GM19438 (cell line): ENCODE data around the gene PLEKHH1.

Experiments
- ATAC-seq: cut with Tn5 transposase; IDR thresholded peaks from one replicate; pipeline ENCODE4 v1.9.1; 2021; ENCODE audit warnings: low read depth; ENCODE audit not compliant: unreplicated experiment

The PLEKHH1 gene

DNA sequence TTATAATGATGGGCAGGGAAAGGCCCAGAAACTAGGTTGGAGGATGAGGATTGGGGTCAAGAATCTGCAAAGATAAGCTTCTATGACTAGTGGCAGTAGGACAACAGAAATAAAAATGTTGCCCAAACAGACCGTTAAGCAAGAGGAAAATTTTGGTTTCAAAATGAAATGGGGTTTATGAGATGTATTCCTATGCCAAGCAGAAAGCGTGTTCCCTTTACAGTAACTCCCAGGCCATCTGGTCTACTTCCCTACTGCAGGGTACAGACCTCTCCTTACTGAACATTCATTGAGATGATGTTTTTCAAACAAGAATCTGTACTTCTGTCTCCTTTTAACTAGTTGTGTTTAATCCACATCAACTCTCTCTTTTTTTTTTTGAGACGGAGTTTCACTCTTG, 24.1 kb upstream of the PLEKHH1 start:
- ATAC-seq: no peak

GRCh38 chr14:67510121-67510520, 23.0 kb upstream of the PLEKHH1 start:
- ATAC-seq: no peak

GRCh38 chr14:67510836-67511235, 22.3 kb upstream of the PLEKHH1 start:
- ATAC-seq: no peak

- ATAC-seq: no peak
These were observed 20.4 kb upstream of the PLEKHH1 start for GRCh38 chr14:67512463-67513310.

- peak; percentile 48 for ATAC-seq
These were observed 19.4 kb upstream of the PLEKHH1 start for GRCh38 chr14:67513631-67514108.

GRCh38 chr14:67514203-67514607, 18.9 kb upstream of the PLEKHH1 start:
- ATAC-seq: no peak

DNA sequence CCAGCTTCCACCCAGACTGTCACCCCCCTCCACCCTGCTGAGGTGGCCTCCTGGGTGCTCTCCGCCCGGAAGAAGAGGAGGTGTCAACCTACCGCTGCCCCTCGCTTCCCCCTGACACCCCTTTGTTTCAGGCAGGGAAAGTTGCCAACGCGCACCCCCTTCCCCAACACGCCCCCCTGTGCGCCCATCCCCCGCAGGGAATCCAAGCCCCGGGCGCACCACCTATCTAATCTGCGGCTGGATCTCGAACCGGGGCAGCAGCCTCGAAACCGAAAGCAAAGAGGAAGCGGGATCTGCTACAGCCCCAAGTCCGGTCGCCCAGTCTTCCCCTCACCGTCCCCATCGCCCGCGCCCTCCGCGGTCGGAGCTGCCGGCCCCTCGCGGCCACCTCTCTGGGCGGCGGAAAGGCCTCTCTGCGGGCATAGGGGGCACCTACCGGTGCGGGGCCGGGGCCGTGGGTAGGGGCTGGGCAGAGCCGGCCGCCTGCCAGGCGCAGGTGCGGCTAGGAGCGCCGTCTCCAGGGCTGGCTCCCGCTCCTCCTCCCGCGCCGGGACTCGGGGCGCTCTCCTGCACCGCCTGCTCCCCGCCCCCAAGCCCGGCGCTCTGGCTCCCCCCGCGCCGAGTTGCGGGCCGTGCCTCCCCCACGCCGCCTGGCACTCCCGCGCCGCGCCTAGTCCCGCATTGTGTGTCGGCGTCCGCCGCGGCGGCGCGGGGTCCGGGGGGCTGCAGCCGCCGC, 18.3 kb upstream of the PLEKHH1 start:
- peak; percentile 42 for ATAC-seq

DNA sequence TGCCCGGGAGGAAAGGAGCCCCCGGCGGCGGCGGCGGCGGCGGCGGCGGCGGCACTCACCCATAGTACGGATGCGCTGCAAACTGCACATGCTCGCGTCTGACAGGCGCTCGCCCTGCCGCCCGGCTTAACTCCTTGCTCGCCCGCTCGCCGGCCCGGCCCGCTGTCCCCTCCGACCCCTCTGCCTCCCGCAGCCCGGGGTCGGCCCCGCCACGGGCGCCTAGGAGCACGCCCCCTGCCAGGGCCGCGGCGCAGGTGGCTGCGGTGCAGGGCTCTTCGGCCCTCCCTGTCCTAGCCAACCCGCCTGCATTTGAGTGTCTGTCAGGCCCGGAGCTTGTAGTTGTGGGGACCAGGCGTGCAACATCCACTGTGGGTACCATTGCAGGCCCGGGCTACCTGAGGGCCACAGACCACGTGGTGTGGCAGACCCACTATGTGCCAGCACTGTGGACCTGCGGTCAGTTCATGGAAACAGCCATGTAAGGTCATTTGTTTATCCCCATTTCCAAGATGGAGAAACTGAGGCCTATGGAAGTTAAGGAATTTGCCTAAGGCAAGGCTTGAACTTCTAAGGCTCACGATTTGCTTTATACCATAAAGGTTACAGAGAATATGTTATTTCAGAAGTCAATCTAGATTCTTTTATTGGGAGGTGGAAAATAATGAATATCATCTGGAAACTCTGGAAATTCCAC, 17.6 kb upstream of the PLEKHH1 start:
- peak; percentile 36 for ATAC-seq

DNA sequence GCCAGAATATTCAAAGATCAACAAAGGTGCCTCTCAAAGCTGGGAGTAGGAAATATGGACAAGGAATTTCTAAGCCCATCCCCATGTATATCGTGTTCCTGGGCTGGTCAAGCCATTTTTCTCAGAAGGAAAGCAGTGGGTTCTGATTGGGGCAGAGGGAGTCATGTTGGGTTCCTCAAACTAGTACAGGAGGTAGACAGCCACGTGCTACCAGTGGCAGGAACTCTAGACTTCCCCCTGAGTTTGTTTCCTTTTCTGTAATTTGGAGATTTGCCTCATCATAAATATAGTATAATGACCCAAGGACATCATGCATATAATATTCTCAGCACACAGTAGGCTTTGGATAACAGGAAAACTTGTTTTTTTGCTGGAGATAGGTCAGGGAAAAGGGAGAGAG, 16.4 kb upstream of the PLEKHH1 start:
- no peak for ATAC-seq

DNA sequence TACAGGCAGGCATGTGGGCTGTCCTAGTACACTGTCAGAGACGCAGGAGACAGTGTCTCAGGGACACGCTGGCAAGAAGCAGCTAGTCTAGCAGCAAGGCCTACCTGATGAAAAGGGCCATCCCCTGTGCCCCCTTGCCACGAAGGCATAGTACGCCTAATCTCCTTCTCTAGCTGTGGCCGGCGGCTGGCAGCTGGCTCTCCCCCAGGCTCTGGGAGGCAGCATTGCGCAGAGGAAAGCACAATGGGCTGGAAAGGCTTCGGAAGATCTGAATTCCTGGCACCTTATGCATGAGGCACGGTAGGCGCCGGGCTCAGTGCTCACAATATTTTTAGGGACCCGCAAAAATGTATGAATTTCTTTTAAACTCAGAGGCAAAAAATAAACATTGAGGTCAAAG, 16.0 kb upstream of the PLEKHH1 start:
- no peak for ATAC-seq

DNA sequence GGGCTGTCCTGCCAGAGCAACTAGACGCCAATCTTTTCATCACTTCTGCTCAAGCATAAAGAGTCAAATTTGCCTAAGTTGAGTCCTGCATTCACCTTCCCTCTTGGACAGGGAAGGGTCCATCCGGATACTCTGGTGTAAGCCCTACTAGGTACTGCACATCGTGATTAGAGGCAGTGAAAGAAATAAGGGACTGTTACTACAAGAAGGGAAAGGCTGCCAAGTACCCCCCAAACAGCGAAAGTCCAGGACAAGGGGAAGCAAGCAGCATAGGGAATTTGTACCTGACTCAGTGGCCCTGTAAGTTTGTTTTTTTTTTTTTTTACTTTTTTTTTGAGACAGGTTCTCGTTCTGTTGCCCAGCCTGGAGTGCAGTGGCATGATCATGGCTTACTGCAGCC, 13.7 kb upstream of the PLEKHH1 start:
- no peak for ATAC-seq

DNA sequence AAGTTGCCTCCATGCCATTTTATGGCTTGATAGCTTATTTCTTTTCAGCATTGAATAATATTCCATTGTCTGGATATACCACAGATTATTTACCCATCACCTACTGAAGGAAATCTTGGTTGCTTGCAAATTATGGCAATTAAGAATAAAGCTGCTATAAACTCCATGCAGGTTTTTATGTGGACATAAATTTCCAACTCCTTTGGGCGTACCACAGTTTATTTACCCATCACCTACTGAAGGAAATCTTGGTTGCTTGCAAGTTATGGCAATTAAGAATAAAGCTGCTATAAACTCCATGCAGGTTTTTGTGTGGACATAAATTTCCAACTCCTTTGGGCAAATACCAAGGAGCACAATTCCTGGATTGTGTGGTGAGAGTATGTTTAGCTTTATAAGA, 12.6 kb upstream of the PLEKHH1 start:
- no peak for ATAC-seq

GRCh38 chr14:67522270-67522669, 10.8 kb upstream of the PLEKHH1 start:
- ATAC-seq: no peak

DNA sequence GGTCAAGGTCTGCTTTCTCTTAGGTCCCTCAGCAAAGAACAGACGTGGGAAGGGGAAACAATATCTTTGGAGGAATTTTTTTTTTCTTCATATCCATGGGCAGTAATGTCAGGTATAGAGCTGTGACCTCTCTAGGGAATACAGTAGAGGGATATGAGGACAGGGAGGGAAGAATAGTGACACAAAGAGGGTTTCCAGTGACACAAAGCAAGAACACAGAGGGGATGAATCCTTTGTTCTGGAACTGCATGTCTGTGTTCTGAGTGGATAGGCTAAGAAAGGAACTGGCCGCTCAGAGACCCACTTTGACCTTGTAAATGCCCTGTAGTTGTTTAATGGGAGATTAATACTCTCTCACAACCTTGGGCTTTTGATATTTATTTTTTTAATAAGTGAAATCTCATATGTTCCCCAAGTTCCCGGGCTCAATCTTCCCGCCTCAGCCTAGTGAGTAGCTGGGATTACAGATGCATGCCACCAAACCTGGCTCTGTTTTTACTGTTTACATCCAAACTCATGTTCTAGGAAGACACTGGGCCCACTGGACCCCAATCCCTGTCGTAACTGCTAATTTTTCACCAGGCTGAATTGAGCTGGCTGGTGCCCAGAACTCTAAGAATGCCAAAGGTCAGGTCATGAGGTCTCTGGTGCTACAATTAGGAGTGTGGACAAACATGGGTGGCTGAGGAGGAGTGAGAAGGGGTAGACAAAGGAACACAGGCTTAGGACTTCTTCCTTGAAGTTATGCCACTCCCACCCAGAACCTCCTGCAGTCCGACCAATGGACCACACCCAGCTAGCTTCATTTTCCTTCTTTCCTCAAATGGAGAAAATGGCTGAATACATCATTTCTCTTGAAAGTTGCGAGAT, 9.1 kb upstream of the PLEKHH1 start:
- no peak for ATAC-seq

- ATAC-seq: no peak
These were observed 8.5 kb upstream of the PLEKHH1 start for GRCh38 chr14:67524634-67524963.

GRCh38 chr14:67525389-67525788, 7.7 kb upstream of the PLEKHH1 start:
- ATAC-seq: no peak

DNA sequence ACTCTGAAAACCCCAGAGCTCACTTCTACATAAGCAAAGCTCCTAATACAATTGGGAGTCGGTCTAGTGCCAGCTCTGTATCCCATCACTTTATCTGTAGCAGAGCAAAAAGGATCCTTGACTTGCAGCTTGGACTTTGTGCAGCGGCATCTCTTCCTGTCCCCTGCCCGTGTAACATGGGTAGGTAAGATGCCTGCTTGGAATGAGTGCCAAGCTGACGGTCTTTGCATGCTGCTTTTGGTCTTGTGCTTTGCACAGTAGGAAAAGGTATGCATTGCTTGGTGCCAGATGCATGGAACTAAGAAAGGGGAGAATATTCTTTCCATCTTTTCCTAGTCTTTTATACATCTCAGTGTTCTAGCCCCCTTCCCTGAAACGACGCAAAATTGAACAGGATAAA, 6.9 kb upstream of the PLEKHH1 start:
- no peak for ATAC-seq

DNA sequence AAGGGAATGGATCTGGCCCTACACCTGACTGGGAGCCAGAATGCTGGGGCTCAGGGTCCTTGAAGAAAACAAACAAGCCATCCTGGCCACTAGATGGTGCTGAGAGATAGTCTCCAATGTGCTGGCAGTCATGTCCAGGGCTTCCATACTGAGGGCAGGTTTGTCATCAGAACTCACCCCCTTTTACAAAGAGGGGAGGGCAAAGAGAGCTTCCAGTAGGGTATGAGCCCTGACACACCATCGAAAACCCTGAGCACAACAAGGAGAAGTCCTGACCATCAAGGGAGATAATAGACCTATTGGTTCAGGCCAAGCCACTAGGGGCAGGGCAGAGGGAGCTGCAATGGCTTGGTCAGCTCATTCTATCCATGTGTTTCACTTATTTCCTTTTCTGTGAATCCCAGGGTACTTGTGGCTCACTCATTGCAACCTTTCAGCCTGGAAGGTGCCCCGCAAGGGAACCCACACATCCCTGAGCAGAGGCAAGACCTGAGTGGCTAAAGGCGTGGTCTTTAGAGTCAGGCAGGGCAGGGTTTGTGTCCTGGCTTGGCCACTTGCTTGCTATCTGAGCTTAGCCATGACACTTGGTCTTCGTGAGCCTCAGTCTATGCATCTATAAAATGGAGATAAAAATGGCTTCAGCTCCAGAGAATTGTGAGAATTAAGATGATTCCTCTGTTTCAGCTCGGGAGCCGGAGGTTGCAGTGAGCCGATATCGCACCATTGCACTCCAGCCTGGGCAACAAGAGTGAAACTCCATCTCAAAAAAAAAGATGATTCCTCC, 6.2 kb upstream of the PLEKHH1 start:
- ATAC-seq: no peak

DNA sequence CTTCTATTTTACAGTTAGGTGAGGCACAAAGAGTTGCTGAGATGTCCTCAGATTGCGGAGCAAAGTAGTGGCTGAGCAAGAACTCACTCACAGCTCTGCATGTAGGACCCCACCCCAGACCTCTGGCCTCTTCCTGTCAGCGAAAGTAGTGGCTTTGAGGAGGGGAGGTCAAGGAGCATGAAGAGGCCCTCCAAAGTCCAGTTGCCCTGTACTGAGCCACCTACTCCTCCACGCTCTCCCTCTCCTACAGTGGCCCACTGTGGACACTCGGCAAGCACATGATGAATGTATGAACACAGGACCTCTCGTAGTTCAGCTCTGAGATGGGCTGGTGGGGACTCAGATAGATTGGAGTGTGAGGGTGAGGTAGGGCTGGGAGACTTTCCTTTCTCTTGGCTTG, 5.3 kb upstream of the PLEKHH1 start:
- no peak for ATAC-seq

- no peak for ATAC-seq
These were observed 4.8 kb upstream of the PLEKHH1 start for GRCh38 chr14:67528276-67528675.
